GM23338 (cell line): ENCODE data around the gene EPM2AIP1. TPM values are rescaled to one million over a fixed set of nuclear protein-coding genes. Genes with fewer than 3 reads are reported as not detected.

Experiments
- ATAC-seq: fragments of 200-7000 bp; cut with Tn5 transposase; 3 replicates; pipeline ENCODE4 v1.9.1; 2020
- DNase-seq: peaks from one replicate; pipeline ENCODE4 v3.0.0-alpha.2; 2015; ENCODE audit warnings: low spot score
- H2AFZ ChIP-seq: fragments of 200-600 bp; sonication (generic); 2 replicates; pipeline ENCODE4 v1.8.0; 2016; ENCODE audit warnings: antibody characterized with exemption, mild to moderate bottlenecking, moderate library complexity
- H3F3A ChIP-seq: fragments of 200-600 bp; sonication (generic); replicated peaks from 2 replicates; pipeline ENCODE4 v1.8.0; 2017; ENCODE audit warnings: antibody characterized with exemption, mixed run types, low read depth
- H3K27ac ChIP-seq: fragments of 200-600 bp; sonication (generic); 2 replicates; pipeline ENCODE4 v1.6.1; 2016; ENCODE audit warnings: low read depth
- H3K27me3 ChIP-seq: fragments of 200-600 bp; sonication (generic); 2 replicates; pipeline ENCODE4 v1.8.0; 2016; ENCODE audit warnings: mild to moderate bottlenecking, mixed run types, moderate library complexity; ENCODE audit not compliant: insufficient read depth
- H3K36me3 ChIP-seq: fragments of 200-600 bp; sonication (generic); 2 replicates; pipeline ENCODE4 v1.8.0; 2016; ENCODE audit warnings: mild to moderate bottlenecking; ENCODE audit not compliant: insufficient read depth
- H3K4me1 ChIP-seq: fragments of 200-600 bp; sonication (generic); 2 replicates; pipeline ENCODE4 v1.8.0; 2016; ENCODE audit warnings: mild to moderate bottlenecking, moderate library complexity; ENCODE audit not compliant: insufficient read depth
- H3K4me2 ChIP-seq: fragments of 200-600 bp; sonication (generic); 2 replicates; pipeline ENCODE4 v1.7.1; 2017; ENCODE audit warnings: mixed run types
- H3K4me3 ChIP-seq: fragments of 200-600 bp; sonication (generic); 2 replicates; pipeline ENCODE4 v1.6.1; 2016; ENCODE audit warnings: mixed run types
- H3K79me2 ChIP-seq: fragments of 200-600 bp; sonication (generic); replicated peaks from 2 replicates; pipeline ENCODE4 v1.8.0; 2017; ENCODE audit warnings: mild to moderate bottlenecking; ENCODE audit not compliant: insufficient read depth
- H3K9me2 ChIP-seq: fragments of 200-600 bp; sonication (generic); 2 replicates; pipeline ENCODE4 v1.8.0; 2017; ENCODE audit not compliant: insufficient read depth
- H4K20me1 ChIP-seq: fragments of 200-600 bp; sonication (generic); replicated peaks from 2 replicates; pipeline ENCODE4 v1.8.0; 2017; ENCODE audit warnings: mild to moderate bottlenecking; ENCODE audit not compliant: insufficient read depth
- H3K27ac Mint-ChIP-seq: 2 replicates; pipeline ENCODE4 v1.8.0; 2020; ENCODE audit warnings: inconsistent platforms, mild to moderate bottlenecking, moderate library complexity, mixed read lengths
- H3K27me3 Mint-ChIP-seq: 3 replicates; pipeline ENCODE4 v1.8.0; 2022; ENCODE audit warnings: low read depth, mild to moderate bottlenecking, moderate library complexity, mixed read lengths, inconsistent platforms; ENCODE audit not compliant: insufficient read depth, poor library complexity
- H3K36me3 Mint-ChIP-seq: 3 replicates; pipeline ENCODE4 v1.8.0; 2021; ENCODE audit warnings: low read depth, mild to moderate bottlenecking, inconsistent platforms, moderate library complexity, mixed read lengths
- H3K4me1 Mint-ChIP-seq: 3 replicates; pipeline ENCODE4 v1.8.0; 2020; ENCODE audit warnings: mild to moderate bottlenecking, inconsistent platforms, mixed read lengths
- H3K4me3 Mint-ChIP-seq: 3 replicates; pipeline ENCODE4 v1.8.0; 2021; ENCODE audit warnings: moderate library complexity, mild to moderate bottlenecking, inconsistent platforms, mixed read lengths
- H3K9me3 Mint-ChIP-seq: 3 replicates; pipeline ENCODE4 v1.8.0; 2020; ENCODE audit warnings: moderate library complexity, mild to moderate bottlenecking, inconsistent platforms, mixed read lengths
- CREB1 ChIP-seq: fragments of 250-450 bp; sonication (Bioruptor Pico); IDR thresholded peaks from 2 replicates; pipeline ENCODE4 v1.5.0; 2020; ENCODE audit warnings: low read depth, mild to moderate bottlenecking, moderate library complexity
- CTCF ChIP-seq, 2 experiments: fragments of 200-600 bp in 1 of 2; sonication (generic) in 1 of 2; conservative IDR thresholded peaks; 2 replicates each; pipeline versions ENCODE4 v1.5.1 to v1.6.1; 2016 to 2017; ENCODE audit warnings: antibody characterized with exemption in 2 of 2, low read depth in 2 of 2, mild to moderate bottlenecking in 2 of 2, moderate library complexity in 1 of 2
- EZH2 ChIP-seq: fragments of 200-600 bp; sonication (generic); IDR thresholded peaks from one replicate; pipeline ENCODE4 v1.8.0; 2017; ENCODE audit warnings: antibody characterized with exemption, mild to moderate bottlenecking, low read depth; ENCODE audit not compliant: unreplicated experiment
- EZH2phosphoT487 ChIP-seq: fragments of 200-600 bp; sonication (generic); IDR thresholded peaks from one replicate; pipeline ENCODE4 v1.8.1; 2018; ENCODE audit warnings: antibody characterized with exemption; ENCODE audit not compliant: unreplicated experiment
- JUNB ChIP-seq: IDR thresholded peaks from one replicate; pipeline ENCODE4 v1.6.1; 2016; ENCODE audit warnings: antibody characterized with exemption; ENCODE audit not compliant: unreplicated experiment
- NANOG ChIP-seq: IDR thresholded peaks from 2 replicates; pipeline ENCODE4 v1.6.1; 2016; ENCODE audit warnings: antibody characterized with exemption, borderline replicate concordance
- POLR2AphosphoS5 ChIP-seq: IDR thresholded peaks from 2 replicates; pipeline ENCODE4 v1.6.1; 2016; ENCODE audit warnings: antibody characterized with exemption, low read depth
- REST ChIP-seq: IDR thresholded peaks from one replicate; pipeline ENCODE4 v1.6.1; 2018; ENCODE audit warnings: antibody characterized with exemption; ENCODE audit not compliant: unreplicated experiment
- STAT1 ChIP-seq: IDR thresholded peaks from one replicate; pipeline ENCODE4 v1.6.1; 2016; ENCODE audit warnings: antibody characterized with exemption; ENCODE audit not compliant: unreplicated experiment
- ZNF114 ChIP-seq: fragments of 250-450 bp; sonication (Bioruptor Pico); IDR thresholded peaks from 2 replicates; pipeline ENCODE4 v1.5.0; 2020; ENCODE audit warnings: mild to moderate bottlenecking, moderate library complexity
- ZNF331 ChIP-seq: fragments of 250-450 bp; sonication (Bioruptor Pico); IDR thresholded peaks from 2 replicates; pipeline ENCODE4 v1.5.0; 2020; ENCODE audit warnings: low read depth, mild to moderate bottlenecking, moderate library complexity
- ZNF462 ChIP-seq: fragments of 250-450 bp; sonication (Bioruptor Pico); IDR thresholded peaks from 2 replicates; pipeline ENCODE4 v1.5.0; 2020; ENCODE audit warnings: mild to moderate bottlenecking, moderate library complexity
- polyA plus RNA-seq: library from polyadenylated mRNA; unstranded; fragments of >200 nt; fragmentation: Nextera tagmentation; extraction: Ambion mirVana; gene quantifications from 2 replicates; pipeline ENCODE4 v1.2.1, GENCODE V29; 2016
- total RNA-seq: library from RNA; depleted of rRNA; stranded (reverse); fragments of >200 nt; shearing (Covaris generic); gene quantifications from 2 replicates; pipeline ENCODE4 v1.2.3, GENCODE V29; 2014
- TF ChIP-seq, protein P1 (sequence below): IDR thresholded peaks from 2 replicates; pipeline ENCODE4 v1.6.1; 2016; ENCODE audit warnings: antibody characterized with exemption

Gene EPM2AIP1
- total and polyA plus RNA-seq, 2 experiments from 2014 or later: 7.2 to 10.6 TPM

DNA sequence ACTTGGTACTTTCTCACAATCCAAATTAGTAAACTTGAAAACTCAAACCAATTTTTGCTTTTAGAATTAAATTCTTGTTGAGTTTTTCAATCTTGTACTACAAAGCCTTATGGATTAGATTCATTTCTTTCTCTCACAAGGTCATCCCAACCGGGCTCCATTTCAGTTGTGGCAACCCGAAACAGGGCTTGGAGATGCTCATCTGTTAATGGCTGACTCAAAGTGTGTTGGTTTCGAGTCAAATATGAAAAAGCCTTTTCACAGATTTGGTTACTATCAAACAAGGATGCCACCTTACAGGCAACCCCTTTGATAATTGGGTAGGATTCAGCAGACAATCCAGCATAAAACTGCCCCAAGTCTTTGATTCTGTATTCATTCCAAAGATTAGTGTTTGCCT lies 1.8 kb downstream of the EPM2AIP1 start:
- no peaks in the 10 kb centered on the region for H3K9me2 ChIP-seq
- peaks cover 37% of the 10 kb centered on the region for H3K4me1 ChIP-seq
- DNase-seq (no peak), ATAC-seq (no peak)
- peak overlapping the region; percentile 83 for H3K4me3 ChIP-seq
- H3F3A ChIP-seq: no peaks in the 10 kb centered on the region
- no peak overlapping the region; the same call in 1 of the 2 replicates for H3K27ac Mint-ChIP-seq
- no peaks in the 10 kb centered on the region for H3K9me3 Mint-ChIP-seq
- peaks cover 42% of the 10 kb centered on the region for H3K36me3 Mint-ChIP-seq
- H3K4me2 ChIP-seq: peak overlapping the region; percentile 91
- no peak for TF ChIP-seq JUNB
- no peak for TF ChIP-seq EZH2
- TF ChIP-seq ZNF331 (CRISPR knock-in tag): no peak
- TF ChIP-seq, protein P1, sequence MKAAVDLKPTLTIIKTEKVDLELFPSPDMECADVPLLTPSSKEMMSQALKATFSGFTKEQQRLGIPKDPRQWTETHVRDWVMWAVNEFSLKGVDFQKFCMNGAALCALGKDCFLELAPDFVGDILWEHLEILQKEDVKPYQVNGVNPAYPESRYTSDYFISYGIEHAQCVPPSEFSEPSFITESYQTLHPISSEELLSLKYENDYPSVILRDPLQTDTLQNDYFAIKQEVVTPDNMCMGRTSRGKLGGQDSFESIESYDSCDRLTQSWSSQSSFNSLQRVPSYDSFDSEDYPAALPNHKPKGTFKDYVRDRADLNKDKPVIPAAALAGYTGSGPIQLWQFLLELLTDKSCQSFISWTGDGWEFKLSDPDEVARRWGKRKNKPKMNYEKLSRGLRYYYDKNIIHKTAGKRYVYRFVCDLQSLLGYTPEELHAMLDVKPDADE: no peak
- no peak for TF ChIP-seq CREB1 (CRISPR knock-in tag)
- no peak for TF ChIP-seq POLR2AphosphoS5
- TF ChIP-seq STAT1: no peak
- no peak for TF ChIP-seq ZNF114 (CRISPR knock-in tag)
- TF ChIP-seq CTCF (conservative IDR thresholded peaks at IDR 0.05; ENCODE audit: low read depth in 2 of 2): no peak
- TF ChIP-seq EZH2phosphoT487: no peak
- no peak for TF ChIP-seq REST
- TF ChIP-seq ZNF462 (CRISPR knock-in tag): no peak
- no peak for TF ChIP-seq NANOG
- no peaks in the 10 kb centered on the region for H3K27me3 ChIP-seq
- peaks cover 64% of the 10 kb centered on the region for H3K79me2 ChIP-seq
- peaks cover 22% of the 10 kb centered on the region; the same call in 1 of the 2 replicates for H4K20me1 ChIP-seq
- H3K4me1 Mint-ChIP-seq: peaks cover 30% of the 10 kb centered on the region
- H3K36me3 ChIP-seq: peaks cover 8% of the 10 kb centered on the region; the same call in 1 of the 2 replicates
- no peak overlapping the region for H2AFZ ChIP-seq
- H3K27ac ChIP-seq: no peak overlapping the region
- no peaks in the 10 kb centered on the region for H3K27me3 Mint-ChIP-seq
- H3K4me3 Mint-ChIP-seq: no peak overlapping the region
